Cardiac atrium fibroblast (primary cell): ENCODE data around the gene SMIM33. TPM values are rescaled to one million over a fixed set of nuclear protein-coding genes. Genes with fewer than 3 reads are reported as not detected.

ENCODE experiments used
- total RNA-seq: library from RNA; depleted of rRNA; stranded (reverse); fragments of >200 nt; gene quantifications from 2 replicates; pipeline ENCODE4 v1.2.3, GENCODE V29; 2015

The SMIM33 gene
- total RNA-seq = not detected in 2 replicates

GRCh38 chr5:139470821-139471300 lies at the start of gene SMIM33:
Gene SMIM33 (plus strand): TSS chr5:139471004. CDS start chr5:139471122, 118 bp downstream.

GRCh38 chr5:139439013-139439903 lies 31.5 kb upstream of the SMIM33 start, which contains the start of gene DNAJC18:
Gene DNAJC18 (minus strand): TSS chr5:139439525. CDS start chr5:139439445, 80 bp downstream.

GRCh38 chr5:139462586-139463276 lies 8.1 kb upstream of the SMIM33 start, which contains the start of gene ECSCR:
Gene ECSCR (minus strand): TSS chr5:139462743. CDS start chr5:139462670, 73 bp downstream.

GRCh38 chr5:139482050-139482889 lies 11.5 kb downstream of the SMIM33 start, which contains the start of gene STING1:
Gene STING1 (minus strand): TSS chr5:139482758. CDS start chr5:139481704, 1,054 bp downstream.

Other genes with a start within 250 kb of the SMIM33 start
- gene MATR3, start 177.3 kb upstream of the SMIM33 start, total RNA-seq = 129 and 153 TPM in 2 replicates
- 73.2 and 90.1 TPM in 2 replicates for gene PAIP2, start 129.2 kb upstream of the SMIM33 start, total RNA-seq
- not detected in 2 replicates for gene SLC23A1, start 87.7 kb upstream of the SMIM33 start, total RNA-seq
- gene MZB1, start 81.1 kb upstream of the SMIM33 start, total RNA-seq = 0.36 TPM in 1 of 2 replicates, not detected in the other
- 1.5 and 2.5 TPM in 2 replicates for gene PROB1, start 75.9 kb upstream of the SMIM33 start, total RNA-seq
- 1.8 and 6.8 TPM in 2 replicates for gene SPATA24, start 66.9 kb upstream of the SMIM33 start, total RNA-seq
- 2.3 and 7.8 TPM in 2 replicates for gene DNAJC18, start 31.5 kb upstream of the SMIM33 start, total RNA-seq
- gene ECSCR, start 8.3 kb upstream of the SMIM33 start, total RNA-seq = 25.4 and 28.2 TPM in 2 replicates
- gene STING1, start 11.8 kb downstream of the SMIM33 start, total RNA-seq = 69.3 and 76.2 TPM in 2 replicates
- gene UBE2D2, start 90.3 kb downstream of the SMIM33 start, total RNA-seq = 53.3 and 76.8 TPM in 2 replicates
- 31.1 and 58.2 TPM in 2 replicates for gene CXXC5, start 177.3 kb downstream of the SMIM33 start, total RNA-seq